Ascending aorta (tissue), 2 donors: ENCODE results near the gene ENDOV. TPM values are rescaled to one million over a fixed set of nuclear protein-coding genes. Genes with fewer than 3 reads are reported as not detected.
A peak's percentile ranks its signal among the peaks of the same experiment; 100 is the strongest.

Source experiments
- DNase-seq, 2 donors: peaks; one replicate each; pipeline ENCODE4 v3.0.0-alpha.2; 2019; ENCODE audit warnings: low spot score in 2 of 2
- H3K27ac ChIP-seq, 2 donors: fragments of 200-600 bp; sonication (generic); one replicate each; pipeline ENCODE4 v1.5.1; 2016 to 2017; ENCODE audit warnings: mild to moderate bottlenecking in 1 of 2
- H3K27me3 ChIP-seq: fragments of 200-600 bp; sonication (generic); one replicate; pipeline ENCODE4 v1.5.1; 2017
- H3K36me3 ChIP-seq, 2 donors: fragments of 200-600 bp; sonication (generic); one replicate each; pipeline ENCODE4 v1.5.1; 2016
- H3K4me1 ChIP-seq, 2 donors: fragments of 200-600 bp; sonication (generic); one replicate each; pipeline ENCODE4 v1.5.1; 2016 to 2017; ENCODE audit warnings: mild to moderate bottlenecking in 1 of 2
- H3K4me3 ChIP-seq, 2 donors: fragments of 200-600 bp; sonication (generic); one replicate each; pipeline ENCODE4 v1.5.1; 2016 to 2017; ENCODE audit warnings: mild to moderate bottlenecking in 1 of 2
- H3K9me3 ChIP-seq, 2 donors: fragments of 200-600 bp; sonication (generic); one replicate each; pipeline ENCODE4 v1.5.1; 2016
- CTCF ChIP-seq, 3 experiments: fragments of 200-600 bp in 2 of 3; fragments of 450-650 bp in 1 of 3; sonication (generic) in 2 of 3; IDR thresholded peaks; one replicate each; pipeline ENCODE4 v1.5.1; 2016 to 2019; ENCODE audit warnings: antibody characterized with exemption in 3 of 3, mild to moderate bottlenecking in 1 of 3, moderate library complexity in 1 of 3
- intact Hi-C: fragments of 100-400 bp; cut with DNase I; formaldehyde crosslinking; loops from one replicate; pipeline ENCODE4 v1.15.1; 2023
- total RNA-seq: library from RNA; depleted of rRNA; stranded (reverse); fragments of >200 nt; gene quantifications from one replicate; pipeline ENCODE4 v1.1.0, GENCODE V29; 2016

ENDOV gene
- total RNA-seq, 1 donor from 2014 or later: 18.0 TPM

GRCh38 chr17:80474231-80474960 lies 59.4 kb downstream of the ENDOV start:
- Histone ChIP-seq H3K27me3 (peaks cover 35% of the 10 kb centered on the region), H3K4me1 (peaks cover 21 to 34% of the 10 kb centered on the region in 2 donors), H3K36me3 (no peaks in the 10 kb centered on the region), H3K27ac (no peak overlapping the region), H3K9me3 (no peaks in the 10 kb centered on the region), H3K4me3 (peak overlapping the region in 1 of 2 donors; percentile 4)
- DNase-seq: no peak
- TF ChIP-seq CTCF (IDR thresholded peaks at IDR 0.05): no peak
- intact Hi-C loops: loop anchor here (5.0 kb wide), 1 partner anchor 37 kb away; no protein-coding TSS in a partner anchor

GRCh38 chr17:80474961-80475909 lies 60.3 kb downstream of the ENDOV start:
- Histone ChIP-seq H3K9me3 (no peaks in the 10 kb centered on the region), H3K4me1 (peaks cover 21 to 34% of the 10 kb centered on the region in 2 donors), H3K36me3 (no peaks in the 10 kb centered on the region), H3K27me3 (peaks cover 35% of the 10 kb centered on the region), H3K27ac (no peak overlapping the region), H3K4me3 (peak overlapping the region; percentile 56 to 60)
- intact Hi-C loops: loop anchor here (5.0 kb wide), 1 partner anchor 38 kb away; no protein-coding TSS in a partner anchor
- DNase-seq: no peak
- TF ChIP-seq CTCF (IDR thresholded peaks at IDR 0.05): no peak

- H3K9me3 ChIP-seq: no peaks in the 10 kb centered on the region
- H3K27me3 ChIP-seq: peaks cover 35% of the 10 kb centered on the region
- no peak for DNase-seq
- intact Hi-C loops: no loop called here
- TF ChIP-seq CTCF (IDR thresholded peaks at IDR 0.05): no peak
- peaks cover 21 to 34% of the 10 kb centered on the region in 2 donors for H3K4me1 ChIP-seq
- peak within 1 kb of the TSS; percentile 56 to 60 for H3K4me3 ChIP-seq
- H3K36me3 ChIP-seq: no peaks in the 10 kb centered on the region
- H3K27ac ChIP-seq: no peak within 1 kb of the TSS
Observed at GRCh38 chr17:80475910-80476876, 61.2 kb downstream of the ENDOV start, which contains the start of gene NPTX1. Gene NPTX1, minus strand, starts transcription at chr17:80476607. Its CDS starts 161 bp downstream, at chr17:80476446.

- intact Hi-C loops: no loop called here
- TF ChIP-seq CTCF (IDR thresholded peaks at IDR 0.05): no peak
Observed at GRCh38 chr17:80476877-80477646, 62.1 kb downstream of the ENDOV start.

More at GRCh38 chr17:80476877-80477646, 62.1 kb downstream of the ENDOV start:
- no peaks in the 10 kb centered on the region for H3K9me3 ChIP-seq
- peak overlapping the region; percentile 56 to 60 for H3K4me3 ChIP-seq
- H3K36me3 ChIP-seq: no peaks in the 10 kb centered on the region
- H3K27ac ChIP-seq: no peak overlapping the region
- no peak for DNase-seq
- H3K4me1 ChIP-seq: peaks cover 21 to 34% of the 10 kb centered on the region in 2 donors
- peaks cover 39% of the 10 kb centered on the region for H3K27me3 ChIP-seq
